HEK293T (cell line): ENCODE measurements around the gene HIBCH.

Experiments
- ARNT ChIP-seq: fragments of 450-650 bp; IDR thresholded peaks from 2 replicates; pipeline ENCODE4 v1.6.1; 2017; ENCODE audit warnings: mild to moderate bottlenecking
- CTBP1 ChIP-seq: fragments of 450-650 bp; IDR thresholded peaks from 2 replicates; pipeline ENCODE4 v1.6.1; 2016; ENCODE audit warnings: borderline replicate concordance
- ELF4 ChIP-seq: fragments of 450-650 bp; IDR thresholded peaks from 2 replicates; pipeline ENCODE4 v1.6.1; 2017; ENCODE audit warnings: antibody characterized with exemption
- FOXA1 ChIP-seq: fragments of 450-650 bp; IDR thresholded peaks from 2 replicates; pipeline ENCODE4 v1.6.1; 2016; ENCODE audit warnings: mild to moderate bottlenecking
- FOXK2 ChIP-seq: fragments of 450-650 bp; IDR thresholded peaks from 2 replicates; pipeline ENCODE4 v1.6.1; 2016; ENCODE audit warnings: mild to moderate bottlenecking
- FOXM1 ChIP-seq: fragments of 450-650 bp; IDR thresholded peaks from 2 replicates; pipeline ENCODE4 v1.6.1; 2017; ENCODE audit warnings: mild to moderate bottlenecking, borderline replicate concordance
- LEF1 ChIP-seq: fragments of 450-650 bp; IDR thresholded peaks from 2 replicates; pipeline ENCODE4 v1.6.1; 2017; ENCODE audit warnings: mild to moderate bottlenecking, borderline replicate concordance
- PKNOX1 ChIP-seq: fragments of 450-650 bp; IDR thresholded peaks from 2 replicates; pipeline ENCODE4 v1.6.1; 2016
- SP1 ChIP-seq: fragments of 450-650 bp; IDR thresholded peaks from 2 replicates; pipeline ENCODE4 v1.6.1; 2017
- SUZ12 ChIP-seq: fragments of 450-650 bp; IDR thresholded peaks from 2 replicates; pipeline ENCODE4 v1.6.1; 2016; ENCODE audit warnings: mild to moderate bottlenecking
- TARDBP ChIP-seq: fragments of 450-650 bp; IDR thresholded peaks from 2 replicates; pipeline ENCODE4 v1.6.1; 2016
- ZNF384 ChIP-seq: fragments of 450-650 bp; IDR thresholded peaks from 2 replicates; pipeline ENCODE4 v1.6.1; 2016

DNA sequence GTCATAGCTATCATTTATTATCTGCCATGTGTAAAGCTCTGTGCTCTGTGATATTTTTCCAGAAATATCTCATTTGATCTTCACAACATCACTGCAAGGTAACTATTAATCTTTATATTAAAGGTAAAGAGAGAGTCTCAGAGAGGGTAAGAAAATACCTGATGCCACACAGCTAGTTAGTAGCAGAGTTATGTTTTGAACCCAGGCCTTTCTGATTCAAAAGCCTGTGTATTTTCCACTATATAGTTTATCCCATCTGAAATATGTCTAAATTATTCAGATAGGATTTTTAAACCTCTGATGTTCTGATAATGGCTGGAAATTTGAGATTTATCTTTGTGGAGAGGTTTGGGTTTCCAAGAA, 33.9 kb upstream of the HIBCH start:
- no peak for TF ChIP-seq SUZ12
- TF ChIP-seq SP1: no peak
- TF ChIP-seq FOXA1: no peak
- no peak for TF ChIP-seq FOXM1
- TF ChIP-seq CTBP1: no peak
- no peak for TF ChIP-seq FOXK2
- TF ChIP-seq LEF1: no peak
- no peak for TF ChIP-seq TARDBP
- TF ChIP-seq ARNT: no peak
- no peak for TF ChIP-seq ELF4
- no peak for TF ChIP-seq PKNOX1
- no peak for TF ChIP-seq ZNF384
